GM12892 (cell line): ENCODE results near the gene TPD52L1.

Experiments
- POLR2A ChIP-seq: IDR thresholded peaks from 2 replicates; pipeline ENCODE4 v1.6.1; 2011; ENCODE audit warnings: low read depth, low read length, control low read depth
- POLR2AphosphoS5 ChIP-seq: IDR thresholded peaks from 2 replicates; pipeline ENCODE4 v1.6.1; 2011; ENCODE audit warnings: low read depth, low read length, control low read depth

DNA sequence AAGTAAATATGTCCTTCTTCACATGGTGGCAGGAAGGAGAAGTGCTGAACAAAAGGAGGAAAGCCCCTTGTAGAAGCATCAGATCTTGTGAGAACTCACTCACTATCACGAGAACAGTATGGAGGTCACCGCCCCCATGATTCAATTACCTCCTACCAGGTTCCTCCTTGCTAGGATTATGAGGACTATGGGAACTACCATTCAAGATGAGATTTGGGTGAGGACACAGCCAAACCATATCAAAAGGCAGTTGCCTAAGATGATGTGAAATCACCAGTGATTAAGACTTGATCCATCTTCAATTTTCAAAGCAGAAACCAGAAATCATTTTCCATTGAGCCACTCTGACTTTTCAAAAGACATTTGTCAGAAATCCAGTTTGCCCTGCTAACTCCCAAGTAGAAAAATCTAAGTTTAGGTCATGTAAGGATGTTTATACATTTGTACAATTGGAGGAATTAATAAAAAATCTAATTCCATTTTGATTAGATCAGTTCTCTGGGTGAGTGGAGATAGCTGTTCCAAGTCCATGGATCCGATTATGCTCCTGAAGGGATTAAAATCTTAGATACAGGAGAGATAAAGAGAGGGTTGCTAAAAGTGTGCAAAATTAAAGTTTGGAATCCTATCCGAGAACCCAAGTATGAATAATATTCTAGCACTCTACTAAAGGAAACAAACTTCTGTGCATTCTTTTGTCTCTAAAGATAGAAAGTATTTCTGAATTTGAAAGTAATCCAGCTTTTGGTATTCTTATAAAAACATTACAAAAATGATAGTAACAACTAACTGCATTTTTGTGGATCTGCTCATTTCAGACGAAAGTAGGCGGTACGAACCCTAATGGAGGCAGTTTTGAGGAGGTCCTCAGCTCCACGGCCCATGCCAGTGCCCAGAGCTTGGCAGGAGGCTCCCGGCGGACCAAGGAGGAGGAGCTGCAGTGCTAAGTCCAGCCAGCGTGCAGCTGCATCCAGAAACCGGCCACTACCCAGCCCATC, 108.7 kb downstream of the TPD52L1 start:
- TF ChIP-seq POLR2AphosphoS5 (no peak), POLR2A (no peak)
